Fibroblast of the aortic adventitia (primary cell): ENCODE results near the gene HAVCR1. TPM values are rescaled to one million over a fixed set of nuclear protein-coding genes. Genes with fewer than 3 reads are reported as not detected.
"Not testable (repeated sequence)": the region's sequence is repeated elsewhere in the genome, so short reads cannot be mapped to it uniquely, and the experiment has no call there.

Source experiments
- DNase-seq: peaks from one replicate; pipeline ENCODE4 v3.0.0-alpha.2; 2010; ENCODE audit warnings: low read depth
- H3K4me3 ChIP-seq: 2 replicates; pipeline ENCODE4 v1.5.1; 2011; ENCODE audit warnings: low read depth, mild to moderate bottlenecking, control low read depth, low read length, moderate library complexity
- CTCF ChIP-seq: IDR thresholded peaks from 2 replicates; pipeline ENCODE4 v1.5.1; 2011; ENCODE audit warnings: mild to moderate bottlenecking, low read length, control low read depth, inconsistent platforms; ENCODE audit not compliant: insufficient read depth
- total RNA-seq: library from RNA; depleted of rRNA; stranded (reverse); fragments of >200 nt; gene quantifications from 2 replicates; pipeline ENCODE4 v1.2.3, GENCODE V29; 2012; ENCODE audit warnings: low replicate concordance

Gene HAVCR1
- total RNA-seq, 1 donor: not detected

GRCh38 chr5:157067005-157067404 is 8.1 kb upstream of the HAVCR1 start:
- no peak overlapping the region for H3K4me3 ChIP-seq
- no peak for TF ChIP-seq CTCF
- DNase-seq: no peak

GRCh38 chr5:157066080-157066479 is 7.2 kb upstream of the HAVCR1 start:
- no peak for TF ChIP-seq CTCF
- H3K4me3 ChIP-seq: no peak overlapping the region
- DNase-seq: no peak

GRCh38 chr5:157063776-157064430 is 5.0 kb upstream of the HAVCR1 start:
- no peak for TF ChIP-seq CTCF
- no peak for DNase-seq
- no peak overlapping the region for H3K4me3 ChIP-seq

GRCh38 chr5:157059891-157060290 is 975 bp upstream of the HAVCR1 start:
- no peak for DNase-seq
- H3K4me3 ChIP-seq: no peak overlapping the region
- no peak for TF ChIP-seq CTCF

GRCh38 chr5:157057459-157058370 is 1.2 kb downstream of the HAVCR1 start:
- no peak overlapping the region for H3K4me3 ChIP-seq
- no peak for TF ChIP-seq CTCF
- no peak for DNase-seq

- not testable (repeated sequence) for H3K4me3 ChIP-seq, DNase-seq
Measured at GRCh38 chr5:157056848-157057247, 2.1 kb downstream of the HAVCR1 start.

- TF ChIP-seq CTCF: no peak
- H3K4me3 ChIP-seq: no peak overlapping the region
- DNase-seq: no peak
Measured at GRCh38 chr5:157051604-157052245, 7.2 kb downstream of the HAVCR1 start.
